Measurements from ENCODE around the gene HOXB8.

HOXB8 gene

GRCh38 chr17:48599354-48599753, 15.7 kb downstream of the HOXB8 start:
- Histone ChIP-seq H4K12ac (ENCODE audit: low read depth, low read length) (no peak overlapping the region), H3K4ac (ENCODE audit: low read depth, low read length) (no peak overlapping the region), H3K18ac (ENCODE audit: low read length) (peak overlapping the region; percentile 26), H2BK120ac (ENCODE audit: insufficient read depth, low read length, poor library complexity) (peak overlapping the region; percentile 6), H3K4me3 (ENCODE audit: low read depth, low read length) (no peak overlapping the region), H3K27me3 (ENCODE audit: insufficient read depth, low read length) (peaks cover 19% of the 10 kb centered on the region), H3K79me2 (ENCODE audit: control insufficient read depth, insufficient read depth, low read length, poor library complexity) (peaks cover 8% of the 10 kb centered on the region), H3K23ac (ENCODE audit: low read length) (no peak overlapping the region), H3K14ac (ENCODE audit: low read length) (no peak overlapping the region), H3K4me1 (ENCODE audit: control insufficient read depth in 1 of 2, insufficient read depth in 2 of 2, low read length in 2 of 2) (peaks cover 34 to 53% of the 10 kb centered on the region in 2 experiments), H2AK5ac (ENCODE audit: low read length) (no peak overlapping the region), H4K91ac (ENCODE audit: low read depth, low read length) (peak overlapping the region; percentile 10), H3K36me3 (ENCODE audit: control insufficient read depth in 1 of 2, insufficient read depth in 2 of 2, low read length in 2 of 2) (peaks cover 3 to 10% of the 10 kb centered on the region in 2 experiments), H3K4me2 (ENCODE audit: low read length) (no peak overlapping the region), H2BK5ac (ENCODE audit: low read depth, low read length, poor library complexity) (peak overlapping the region; percentile 13), H2AFZ (ENCODE audit: insufficient read depth, low read length, poor library complexity) (no peak overlapping the region), H4K8ac (ENCODE audit: low read depth, low read length) (no peak overlapping the region), H3K9ac (ENCODE audit: low read length) (no peak overlapping the region), H3K79me1 (ENCODE audit: low read length) (peaks cover 25% of the 10 kb centered on the region), H2BK12ac (ENCODE audit: low read length) (peak overlapping the region; percentile 16), H3K27ac (ENCODE audit: low read depth, low read length) (peak overlapping the region; percentile 42), H3K9me3 (ENCODE audit: insufficient read depth, low read depth, low read length) (no peaks in the 10 kb centered on the region)
- WGBS (ENCODE audit: extremely low coverage, insufficient coverage, insufficient read length): no CpG with 5 or more reads among the region's 5 CpGs
- DNase-seq: no peak

- WGBS (ENCODE audit: extremely low coverage, insufficient coverage, insufficient read length): no CpG with 5 or more reads among the region's 7 CpGs
- peak overlapping the region; percentile 14 for H2BK120ac ChIP-seq (ENCODE audit: insufficient read depth, low read length, poor library complexity)
- DNase-seq: no peak
Measured at GRCh38 chr17:48598736-48599135, 16.4 kb downstream of the HOXB8 start.

GRCh38 chr17:48597778-48598631, 17.1 kb downstream of the HOXB8 start:
- no peak overlapping the region for H2BK12ac ChIP-seq (ENCODE audit: low read length)
- H3K36me3 ChIP-seq (ENCODE audit: control insufficient read depth in 1 of 2, insufficient read depth in 2 of 2, low read length in 2 of 2): peaks cover 3 to 10% of the 10 kb centered on the region in 2 experiments
- peak overlapping the region; percentile 70 for H3K4me3 ChIP-seq (ENCODE audit: low read depth, low read length)
- H4K91ac ChIP-seq (ENCODE audit: low read depth, low read length): peak overlapping the region; percentile 84
- H3K4ac ChIP-seq (ENCODE audit: low read depth, low read length): peak overlapping the region; percentile 31
- H4K8ac ChIP-seq (ENCODE audit: low read depth, low read length): peak overlapping the region; percentile 75
- peak overlapping the region; percentile 35 for H3K27ac ChIP-seq (ENCODE audit: low read depth, low read length)
- peaks cover 10% of the 10 kb centered on the region for H3K27me3 ChIP-seq (ENCODE audit: insufficient read depth, low read length)
- H3K18ac ChIP-seq (ENCODE audit: low read length): peak overlapping the region; percentile 50
- H4K12ac ChIP-seq (ENCODE audit: low read depth, low read length): no peak overlapping the region
- peak overlapping the region; percentile 62 for H3K9ac ChIP-seq (ENCODE audit: low read length)
- no peak overlapping the region for H3K23ac ChIP-seq (ENCODE audit: low read length)
- H3K4me2 ChIP-seq (ENCODE audit: low read length): peak overlapping the region; percentile 84
- H2AK5ac ChIP-seq (ENCODE audit: low read length): no peak overlapping the region
- WGBS (ENCODE audit: extremely low coverage, insufficient coverage, insufficient read length): no CpG with 5 or more reads among the region's 68 CpGs
- H2BK120ac ChIP-seq (ENCODE audit: insufficient read depth, low read length, poor library complexity): peak overlapping the region; percentile 29
- peak overlapping the region; percentile 24 for H2BK5ac ChIP-seq (ENCODE audit: low read depth, low read length, poor library complexity)
- DNase-seq: peak; percentile 16 to 55
- H2AFZ ChIP-seq (ENCODE audit: insufficient read depth, low read length, poor library complexity): peak overlapping the region; percentile 49
- peaks cover 11% of the 10 kb centered on the region for H3K79me2 ChIP-seq (ENCODE audit: control insufficient read depth, insufficient read depth, low read length, poor library complexity)
- no peaks in the 10 kb centered on the region for H3K9me3 ChIP-seq (ENCODE audit: insufficient read depth, low read depth, low read length)
- peaks cover 31% of the 10 kb centered on the region for H3K79me1 ChIP-seq (ENCODE audit: low read length)
- peaks cover 36 to 52% of the 10 kb centered on the region in 2 experiments for H3K4me1 ChIP-seq (ENCODE audit: control insufficient read depth in 1 of 2, insufficient read depth in 2 of 2, low read length in 2 of 2)
- peak overlapping the region; percentile 19 for H3K14ac ChIP-seq (ENCODE audit: low read length)

More at GRCh38 chr17:48598736-48599135, 16.4 kb downstream of the HOXB8 start:
- Histone ChIP-seq H2BK5ac (ENCODE audit: low read depth, low read length, poor library complexity) (no peak overlapping the region), H4K8ac (ENCODE audit: low read depth, low read length) (no peak overlapping the region), H2AFZ (ENCODE audit: insufficient read depth, low read length, poor library complexity) (no peak overlapping the region), H3K36me3 (ENCODE audit: control insufficient read depth in 1 of 2, insufficient read depth in 2 of 2, low read length in 2 of 2) (peaks cover 3 to 10% of the 10 kb centered on the region in 2 experiments), H3K4me3 (ENCODE audit: low read depth, low read length) (no peak overlapping the region), H3K27ac (ENCODE audit: low read depth, low read length) (no peak overlapping the region), H3K14ac (ENCODE audit: low read length) (peak overlapping the region; percentile 3), H2BK12ac (ENCODE audit: low read length) (peak overlapping the region; percentile 1), H3K18ac (ENCODE audit: low read length) (peak overlapping the region; percentile 8), H3K23ac (ENCODE audit: low read length) (no peak overlapping the region), H3K79me2 (ENCODE audit: control insufficient read depth, insufficient read depth, low read length, poor library complexity) (peaks cover 8% of the 10 kb centered on the region), H3K79me1 (ENCODE audit: low read length) (peaks cover 27% of the 10 kb centered on the region), H3K4ac (ENCODE audit: low read depth, low read length) (peak overlapping the region; percentile 0), H3K27me3 (ENCODE audit: insufficient read depth, low read length) (peaks cover 14% of the 10 kb centered on the region), H3K4me2 (ENCODE audit: low read length) (peak overlapping the region; percentile 84), H3K4me1 (ENCODE audit: control insufficient read depth in 1 of 2, insufficient read depth in 2 of 2, low read length in 2 of 2) (peaks cover 31 to 48% of the 10 kb centered on the region in 2 experiments), H4K91ac (ENCODE audit: low read depth, low read length) (peak overlapping the region; percentile 84), H4K12ac (ENCODE audit: low read depth, low read length) (no peak overlapping the region), H3K9ac (ENCODE audit: low read length) (no peak overlapping the region), H2AK5ac (ENCODE audit: low read length) (no peak overlapping the region), H3K9me3 (ENCODE audit: insufficient read depth, low read depth, low read length) (no peaks in the 10 kb centered on the region)

- H3K23ac ChIP-seq (ENCODE audit: low read length): no peak overlapping the region
- H3K27ac ChIP-seq (ENCODE audit: low read depth, low read length): peak overlapping the region; percentile 35
- peak overlapping the region; percentile 84 for H3K4me2 ChIP-seq (ENCODE audit: low read length)
Measured at GRCh38 chr17:48597528-48597777, 17.6 kb downstream of the HOXB8 start.

More at GRCh38 chr17:48597528-48597777, 17.6 kb downstream of the HOXB8 start:
- Histone ChIP-seq H2BK5ac (ENCODE audit: low read depth, low read length, poor library complexity) (peak overlapping the region; percentile 28), H4K12ac (ENCODE audit: low read depth, low read length) (peak overlapping the region; percentile 3), H4K8ac (ENCODE audit: low read depth, low read length) (peak overlapping the region; percentile 75), H3K36me3 (ENCODE audit: control insufficient read depth in 1 of 2, insufficient read depth in 2 of 2, low read length in 2 of 2) (peaks cover 3 to 10% of the 10 kb centered on the region in 2 experiments), H3K14ac (ENCODE audit: low read length) (peak overlapping the region; percentile 19), H3K4me3 (ENCODE audit: low read depth, low read length) (peak overlapping the region; percentile 70), H3K18ac (ENCODE audit: low read length) (peak overlapping the region; percentile 50), H3K4ac (ENCODE audit: low read depth, low read length) (peak overlapping the region; percentile 31), H2BK12ac (ENCODE audit: low read length) (no peak overlapping the region), H3K79me1 (ENCODE audit: low read length) (peaks cover 32% of the 10 kb centered on the region), H3K27me3 (ENCODE audit: insufficient read depth, low read length) (peaks cover 10% of the 10 kb centered on the region), H3K9me3 (ENCODE audit: insufficient read depth, low read depth, low read length) (no peaks in the 10 kb centered on the region), H2AFZ (ENCODE audit: insufficient read depth, low read length, poor library complexity) (peak overlapping the region; percentile 49), H2AK5ac (ENCODE audit: low read length) (no peak overlapping the region), H3K79me2 (ENCODE audit: control insufficient read depth, insufficient read depth, low read length, poor library complexity) (peaks cover 11% of the 10 kb centered on the region), H3K9ac (ENCODE audit: low read length) (peak overlapping the region; percentile 62), H2BK120ac (ENCODE audit: insufficient read depth, low read length, poor library complexity) (peak overlapping the region; percentile 29), H4K91ac (ENCODE audit: low read depth, low read length) (peak overlapping the region; percentile 84), H3K4me1 (ENCODE audit: control insufficient read depth in 1 of 2, insufficient read depth in 2 of 2, low read length in 2 of 2) (peaks cover 34 to 53% of the 10 kb centered on the region in 2 experiments)
- no CpG with 5 or more reads among the region's 16 CpGs for WGBS (ENCODE audit: extremely low coverage, insufficient coverage, insufficient read length)
- DNase-seq: no peak

Measured in trophoblast cell (in vitro differentiated cells and primary cell).